Adrenal gland (tissue), 12 donors: ENCODE measurements around the gene ZNF581. TPM values are rescaled to one million over a fixed set of nuclear protein-coding genes. Genes with fewer than 3 reads are reported as not detected.

Experiments
- DNase-seq, 7 donors: peaks; one replicate each; pipeline ENCODE4 v3.0.0-alpha.2; 2019 to 2020
- H3K27ac ChIP-seq, 5 donors: fragments of 200-600 bp; sonication (generic) in 4 of 5; 1 replicate in 3 of 5; 2 replicates in 2 of 5; pipeline versions ENCODE4 v1.5.1 to v1.8.0; 2016 to 2020; ENCODE audit warnings: mild to moderate bottlenecking in 1 of 5
- H3K27me3 ChIP-seq: fragments of 200-600 bp; 2 replicates; pipeline ENCODE4 v1.8.0; 2021
- H3K36me3 ChIP-seq, 2 donors: fragments of 200-600 bp; replicated peaks in 1 of 2; 1 replicate in 1 of 2; 2 replicates in 1 of 2; pipeline versions ENCODE4 v1.5.1 to v1.8.0; 2018 to 2022
- H3K4me1 ChIP-seq, 2 donors: fragments of 200-600 bp; replicated peaks in 1 of 2; 1 replicate in 1 of 2; 2 replicates in 1 of 2; pipeline versions ENCODE4 v1.5.1 to v1.8.0; 2018 to 2021
- H3K4me3 ChIP-seq, 4 donors: fragments of 200-600 bp; sonication (generic) in 3 of 4; one replicate each; pipeline ENCODE4 v1.5.1; 2016 to 2018
- H3K9me3 ChIP-seq, 3 donors: fragments of 200-600 bp; sonication (generic) in 1 of 3; replicated peaks in 1 of 3; 1 replicate in 2 of 3; 2 replicates in 1 of 3; pipeline versions ENCODE4 v1.5.1 to v1.8.0; 2016 to 2021
- POLR2A ChIP-seq, 2 donors: fragments of 450-650 bp; IDR thresholded peaks; one replicate each; pipeline ENCODE4 v1.6.1; 2017; ENCODE audit warnings: antibody characterized with exemption in 2 of 2, mild to moderate bottlenecking in 2 of 2, moderate library complexity in 1 of 2
- WGBS, 4 donors: extraction: QIAGEN DNeasy Blood & Tissue Kit in 2 of 4; methylation state at CpG; one replicate each; pipeline versions ENCODE4 v1.1.5 to v1.1.7; 2013 to 2017; 5-methylcytosine and 5-hydroxymethylcytosine counted together
- intact Hi-C, 2 donors: fragments of 100-400 bp; cut with DNase I; formaldehyde crosslinking; loops; one replicate each; pipeline versions ENCODE4 v1.14.1 to v1.15.0; 2022 to 2023
- polyA plus RNA-seq, 3 donors: library from polyadenylated mRNA; stranded (reverse); fragments of 200-250 nt in 2 of 3; fragments of 350-450 nt in 1 of 3; fragmentation: Illumina TruSeq in 1 of 3; extraction: RNeasy Lipid Tissue Mini Kit (QIAGEN cat#74804) in 1 of 3; gene quantifications; one replicate each; pipeline ENCODE4 v1.2.3, GENCODE V29; 2013 to 2014
- total RNA-seq, 9 donors: library from RNA; depleted of rRNA in 4 of 9; stranded (reverse); fragments of >200 nt in 4 of 9; fragments of 120-200 nt in 1 of 9; fragmentation: NEBNext Ultra II Directional in 1 of 9; extraction: Animal tissue kit (Norgen Biotek cat#: 25700) in 1 of 9; gene quantifications; one replicate each; pipeline versions ENCODE4 v1.1.0 to v1.2.4, GENCODE V29; 2013 to 2023
- TF ChIP-seq, protein P1 (sequence below), 6 experiments: fragments of 450-650 bp in 4 of 6; fragments of 200-600 bp in 2 of 6; sonication (generic) in 1 of 6; IDR thresholded peaks; 1 replicate in 5 of 6; 2 replicates in 1 of 6; pipeline versions ENCODE4 v1.5.1 to v1.8.0; 2016 to 2021; ENCODE audit warnings: antibody characterized with exemption in 6 of 6, mild to moderate bottlenecking in 2 of 6, moderate library complexity in 1 of 6
- donor health status: healthy with polysubstance abuse.
- donor health status: Bipolar disorder and iron deficiency.
- donor health status: DM: yes; HTN: yes; CAD: no.
- donor health status: DM: no; HTN: no; CAD: no.
- donor health status: DM: no; HTN: no; CAD: no.
- donor health status: DM: yes; HTN: yes; CAD: no.

ZNF581 gene
- total and polyA plus RNA-seq, 12 donors: 8.7 to 55.7 (median 22.7) TPM

DNA sequence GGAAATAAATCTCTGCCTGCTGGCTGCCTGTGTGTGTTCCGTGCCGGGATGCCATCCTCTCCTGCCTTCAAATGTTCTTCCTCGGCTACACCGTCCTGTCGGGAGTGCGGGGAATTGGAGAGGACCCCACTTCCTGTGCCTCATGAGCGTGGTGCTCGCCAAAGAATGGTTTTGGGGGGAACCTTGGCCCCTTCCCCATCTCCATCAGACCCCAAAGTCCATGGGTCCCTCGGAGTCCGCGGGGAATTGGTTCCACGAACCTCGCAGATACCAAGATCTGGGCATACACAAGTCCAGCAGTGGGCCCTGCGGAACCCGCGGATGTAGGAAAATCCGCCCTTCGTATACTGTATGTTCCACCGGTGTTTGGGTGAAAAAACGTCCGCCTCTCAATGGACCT is 40.3 kb upstream of the ZNF581 start:
- DNase-seq: peak in 1 of 7 donors; percentile 30
- Histone ChIP-seq H3K27ac (no peak overlapping the region), H3K36me3 (no peaks in the 10 kb centered on the region), H3K4me1 (peaks cover 13 to 27% of the 10 kb centered on the region in 2 donors), H3K9me3 (no peaks in the 10 kb centered on the region), H3K4me3 (no peak overlapping the region), H3K27me3 (no peaks in the 10 kb centered on the region)
- intact Hi-C loops: no loop called here
- WGBS, 4 donors: 87 to 93% (median 90%) methylated on average over 20 to 21 of the region's 21 CpGs
- TF ChIP-seq, protein P1, sequence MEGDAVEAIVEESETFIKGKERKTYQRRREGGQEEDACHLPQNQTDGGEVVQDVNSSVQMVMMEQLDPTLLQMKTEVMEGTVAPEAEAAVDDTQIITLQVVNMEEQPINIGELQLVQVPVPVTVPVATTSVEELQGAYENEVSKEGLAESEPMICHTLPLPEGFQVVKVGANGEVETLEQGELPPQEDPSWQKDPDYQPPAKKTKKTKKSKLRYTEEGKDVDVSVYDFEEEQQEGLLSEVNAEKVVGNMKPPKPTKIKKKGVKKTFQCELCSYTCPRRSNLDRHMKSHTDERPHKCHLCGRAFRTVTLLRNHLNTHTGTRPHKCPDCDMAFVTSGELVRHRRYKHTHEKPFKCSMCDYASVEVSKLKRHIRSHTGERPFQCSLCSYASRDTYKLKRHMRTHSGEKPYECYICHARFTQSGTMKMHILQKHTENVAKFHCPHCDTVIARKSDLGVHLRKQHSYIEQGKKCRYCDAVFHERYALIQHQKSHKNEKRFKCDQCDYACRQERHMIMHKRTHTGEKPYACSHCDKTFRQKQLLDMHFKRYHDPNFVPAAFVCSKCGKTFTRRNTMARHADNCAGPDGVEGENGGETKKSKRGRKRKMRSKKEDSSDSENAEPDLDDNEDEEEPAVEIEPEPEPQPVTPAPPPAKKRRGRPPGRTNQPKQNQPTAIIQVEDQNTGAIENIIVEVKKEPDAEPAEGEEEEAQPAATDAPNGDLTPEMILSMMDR (IDR thresholded peaks at IDR 0.05): no peak
- TF ChIP-seq POLR2A (IDR thresholded peaks at IDR 0.05): no peak

GRCh38 chr19:55603581-55604292 is 39.7 kb upstream of the ZNF581 start:
- Histone ChIP-seq H3K4me3 (peak overlapping the region in 1 of 4 donors; percentile 91), H3K4me1 (peaks cover 13 to 27% of the 10 kb centered on the region in 2 donors), H3K36me3 (no peaks in the 10 kb centered on the region), H3K9me3 (no peaks in the 10 kb centered on the region), H3K27me3 (no peaks in the 10 kb centered on the region), H3K27ac (peak overlapping the region in 3 of 5 donors; percentile 91 to 94 (median 92))
- 69 to 77% (median 75%) methylated on average over 21 to 22 of the region's 22 CpGs for WGBS, 4 donors
- TF ChIP-seq, protein P1 (IDR thresholded peaks at IDR 0.05): no peak
- TF ChIP-seq POLR2A (IDR thresholded peaks at IDR 0.05): no peak
- intact Hi-C loops: no loop called here
- DNase-seq: no peak

- peak; percentile 97 to 98 (median 98) for DNase-seq
- Histone ChIP-seq H3K9me3 (no peaks in the 10 kb centered on the region), H3K36me3 (no peaks in the 10 kb centered on the region), H3K4me3 (peak overlapping the region in 3 of 4 donors; percentile 62 to 91 (median 71)), H3K27me3 (no peaks in the 10 kb centered on the region), H3K4me1 (peaks cover 13 to 27% of the 10 kb centered on the region in 2 donors), H3K27ac (peak overlapping the region; percentile 79 to 94 (median 91))
- WGBS, 4 donors: 0% methylated on average over 16 to 43 of the region's 43 CpGs
- TF ChIP-seq, protein P1 (IDR thresholded peaks at IDR 0.05): no peak
- peak in 1 of 2 donors; percentile 26 for TF ChIP-seq POLR2A (IDR thresholded peaks at IDR 0.05)
- intact Hi-C loops: no loop called here
Measured at GRCh38 chr19:55605207-55605636, 38.2 kb upstream of the ZNF581 start.

DNA sequence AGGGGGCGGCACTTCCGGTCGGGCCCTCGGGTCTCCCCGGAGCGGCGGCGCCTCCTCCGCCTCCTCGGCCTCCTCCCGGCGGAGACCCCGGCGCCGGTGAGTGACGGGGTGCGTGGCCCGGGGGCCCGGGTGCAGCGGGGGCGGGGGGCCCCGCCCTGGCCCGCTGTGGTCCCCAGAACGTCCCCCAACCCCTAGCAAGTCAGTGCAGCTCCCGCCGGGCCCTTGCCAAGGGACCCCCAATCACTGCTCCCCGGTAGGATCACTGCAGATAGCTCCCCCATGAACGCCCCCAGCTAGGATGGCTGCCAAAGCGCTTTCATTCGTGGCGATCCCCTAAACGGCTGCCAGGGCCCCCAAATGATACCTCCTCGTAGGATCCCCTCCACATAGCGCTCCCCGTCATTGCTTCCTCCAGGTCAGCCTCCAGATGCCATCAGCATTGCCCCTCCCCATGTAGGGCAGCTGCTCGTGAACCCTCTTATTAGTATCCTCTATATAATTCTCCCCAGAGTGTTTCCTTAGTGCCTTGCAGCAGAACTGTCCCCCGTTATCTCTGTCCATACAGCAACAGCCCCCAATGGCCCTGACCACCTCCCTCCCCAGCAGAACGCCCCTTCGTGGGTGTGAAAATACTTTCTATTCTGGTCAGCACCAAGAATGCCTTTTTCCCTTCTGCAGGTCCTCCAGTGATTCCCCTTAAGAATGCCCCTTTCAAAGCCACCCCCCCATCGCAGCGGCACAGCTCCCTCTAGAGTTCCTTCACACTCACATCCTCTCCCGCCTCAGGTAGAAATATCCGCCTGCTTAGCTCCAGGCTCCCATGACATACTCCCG is 37.6 kb upstream of the ZNF581 start, which contains the start of gene ZNF865:
Gene ZNF865, plus strand, starts transcription at position 11 of the 834 bp plus-strand sequence. CDS start 7,972 bp downstream, outside the sequence.
- Histone ChIP-seq H3K4me1 (peaks cover 10 to 26% of the 10 kb centered on the region in 2 donors), H3K27me3 (no peaks in the 10 kb centered on the region), H3K4me3 (peak within 1 kb of the TSS in 3 of 4 donors; percentile 62 to 91 (median 71)), H3K27ac (peak within 1 kb of the TSS; percentile 79 to 94 (median 91)), H3K9me3 (no peaks in the 10 kb centered on the region), H3K36me3 (no peaks in the 10 kb centered on the region)
- TF ChIP-seq, protein P1 (IDR thresholded peaks at IDR 0.05): peak in 5 of 6 experiments; percentile 30 to 78 (median 61)
- TF ChIP-seq POLR2A (IDR thresholded peaks at IDR 0.05): no peak
- 1% methylated on average over 15 to 39 of the region's 44 CpGs for WGBS, 4 donors
- peak; percentile 71 to 84 (median 81) for DNase-seq
- intact Hi-C loops: no loop called here
